ENCODE results near the gene RAP1A. TPM values are rescaled to one million over a fixed set of nuclear protein-coding genes. Genes with fewer than 3 reads are reported as not detected.
"Not testable (repeated sequence)": the region's sequence is repeated elsewhere in the genome, so short reads cannot be mapped to it uniquely, and the experiment has no call there.

Gene RAP1A
- total RNA-seq, 1 experiment from 2014 or later, result 55.2 TPM

- Histone ChIP-seq H3K9me2 (ENCODE audit: insufficient read depth) (no peaks in the 10 kb centered on the region), H3K36me3 (ENCODE audit: low read depth) (no peaks in the 10 kb centered on the region), H3K79me2 (ENCODE audit: low read depth) (0 out of 2 replicates have a peak, but pooled peaks cover 7% of the 10 kb centered on the region), H3K4me2 (no peak overlapping the region), H3K27ac (no peak overlapping the region), H3K27me3 (ENCODE audit: insufficient read depth, low read depth) (no peaks in the 10 kb centered on the region), H3K4me3 (no peak overlapping the region), H3K4me1 (replicated peaks; ENCODE audit: insufficient read depth) (no peaks in the 10 kb centered on the region), H2AFZ (no peak overlapping the region), H3K9me3 (ENCODE audit: insufficient read depth, low read depth) (no peaks in the 10 kb centered on the region), H4K20me1 (ENCODE audit: insufficient read depth) (peaks cover 9% of the 10 kb centered on the region; the same call in 1 of the 2 replicates), H3F3A (ENCODE audit: insufficient read depth, low read depth) (no peaks in the 10 kb centered on the region)
- no peak for TF ChIP-seq EZH2 (IDR thresholded peaks at IDR 0.05; ENCODE audit: low read depth)
- no peak for DNase-seq
- no TSS peak for BruUV-seq (replicated peaks)
- intact Hi-C loops (cut with micrococcal nuclease; ENCODE audit: unreplicated experiment), result no loop called here
- CTCF ChIA-PET, result no interaction called here
- POLR2A ChIA-PET (ENCODE audit: unreplicated experiment), result no interaction called here
Measured at GRCh38 chr1:111672331-111672730, 52.7 kb downstream of the RAP1A start.

DNA sequence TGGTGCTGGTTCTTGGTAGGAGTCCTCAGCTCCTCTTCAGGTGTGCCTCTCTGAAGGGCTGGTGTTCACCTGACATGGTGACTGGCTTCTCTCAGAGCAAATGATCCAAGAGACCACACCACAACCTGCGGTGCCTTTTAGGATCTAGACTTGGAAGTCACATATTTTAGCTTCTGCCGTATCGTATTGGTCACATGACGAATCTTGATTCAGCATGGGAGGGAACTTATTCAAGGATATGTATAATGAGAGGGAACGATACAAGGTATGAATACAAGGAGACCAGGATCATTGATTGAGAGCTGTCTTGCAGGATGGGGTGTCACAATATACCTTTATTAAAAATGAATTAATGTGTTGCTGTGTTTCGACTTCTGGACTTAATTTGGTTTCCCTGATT is 58.0 kb downstream of the RAP1A start:
- Histone ChIP-seq H3K4me3 (no peak overlapping the region), H3K9me2 (ENCODE audit: insufficient read depth) (no peaks in the 10 kb centered on the region), H3K4me1 (replicated peaks; ENCODE audit: insufficient read depth) (no peaks in the 10 kb centered on the region), H3K27ac (no peak overlapping the region), H3K9me3 (ENCODE audit: insufficient read depth, low read depth) (no peaks in the 10 kb centered on the region), H3K36me3 (ENCODE audit: low read depth) (0 out of 2 replicates have a peak, but pooled peaks cover 3% of the 10 kb centered on the region), H2AFZ (no peak overlapping the region), H3K4me2 (no peak overlapping the region), H3F3A (ENCODE audit: insufficient read depth, low read depth) (no peaks in the 10 kb centered on the region), H3K27me3 (ENCODE audit: insufficient read depth, low read depth) (no peaks in the 10 kb centered on the region), H3K79me2 (ENCODE audit: low read depth) (0 out of 2 replicates have a peak, but pooled peaks cover 2% of the 10 kb centered on the region), H4K20me1 (ENCODE audit: insufficient read depth) (peaks cover 3% of the 10 kb centered on the region; the same call in 1 of the 2 replicates)
- no peak for DNase-seq
- intact Hi-C loops (cut with micrococcal nuclease; ENCODE audit: unreplicated experiment), result no loop called here
- TF ChIP-seq, protein P1, sequence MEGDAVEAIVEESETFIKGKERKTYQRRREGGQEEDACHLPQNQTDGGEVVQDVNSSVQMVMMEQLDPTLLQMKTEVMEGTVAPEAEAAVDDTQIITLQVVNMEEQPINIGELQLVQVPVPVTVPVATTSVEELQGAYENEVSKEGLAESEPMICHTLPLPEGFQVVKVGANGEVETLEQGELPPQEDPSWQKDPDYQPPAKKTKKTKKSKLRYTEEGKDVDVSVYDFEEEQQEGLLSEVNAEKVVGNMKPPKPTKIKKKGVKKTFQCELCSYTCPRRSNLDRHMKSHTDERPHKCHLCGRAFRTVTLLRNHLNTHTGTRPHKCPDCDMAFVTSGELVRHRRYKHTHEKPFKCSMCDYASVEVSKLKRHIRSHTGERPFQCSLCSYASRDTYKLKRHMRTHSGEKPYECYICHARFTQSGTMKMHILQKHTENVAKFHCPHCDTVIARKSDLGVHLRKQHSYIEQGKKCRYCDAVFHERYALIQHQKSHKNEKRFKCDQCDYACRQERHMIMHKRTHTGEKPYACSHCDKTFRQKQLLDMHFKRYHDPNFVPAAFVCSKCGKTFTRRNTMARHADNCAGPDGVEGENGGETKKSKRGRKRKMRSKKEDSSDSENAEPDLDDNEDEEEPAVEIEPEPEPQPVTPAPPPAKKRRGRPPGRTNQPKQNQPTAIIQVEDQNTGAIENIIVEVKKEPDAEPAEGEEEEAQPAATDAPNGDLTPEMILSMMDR (conservative IDR thresholded peaks at IDR 0.05), result no peak
- no peak for TF ChIP-seq EZH2 (IDR thresholded peaks at IDR 0.05; ENCODE audit: low read depth)
- ChIA-PET CTCF (no interaction called here), POLR2A (ENCODE audit: unreplicated experiment) (no interaction called here)
- BruUV-seq (replicated peaks), result no TSS peak

- no peaks in the 10 kb centered on the region for H3K79me2 ChIP-seq (ENCODE audit: low read depth)
- H3K9me2 ChIP-seq (ENCODE audit: insufficient read depth), result no peaks in the 10 kb centered on the region
- no peak for DNase-seq
- H3K4me1 ChIP-seq (replicated peaks; ENCODE audit: insufficient read depth), result no peaks in the 10 kb centered on the region
- H3K27me3 ChIP-seq (ENCODE audit: insufficient read depth, low read depth), result no peaks in the 10 kb centered on the region
- no peak overlapping the region for H3K27ac ChIP-seq
- H3K4me3 ChIP-seq, result no peak overlapping the region
- no peak overlapping the region for H3K4me2 ChIP-seq
- BruUV-seq (replicated peaks), result no TSS peak
- POLR2A ChIA-PET (ENCODE audit: unreplicated experiment), result interaction anchor here (0.7 kb wide), 1 partner anchor 491 kb away, joined by 3 read pairs; no protein-coding TSS in a partner anchor
- TF ChIP-seq EZH2 (IDR thresholded peaks at IDR 0.05; ENCODE audit: low read depth), result no peak
- TF ChIP-seq, protein P1 (conservative IDR thresholded peaks at IDR 0.05), result no peak
- H3K36me3 ChIP-seq (ENCODE audit: low read depth), result 0 out of 2 replicates have a peak, but pooled peaks cover 3% of the 10 kb centered on the region
- H4K20me1 ChIP-seq (ENCODE audit: insufficient read depth), result no peaks in the 10 kb centered on the region
- intact Hi-C loops (cut with micrococcal nuclease; ENCODE audit: unreplicated experiment), result no loop called here
- no peak overlapping the region for H2AFZ ChIP-seq
- H3F3A ChIP-seq (ENCODE audit: insufficient read depth, low read depth), result no peaks in the 10 kb centered on the region
- H3K9me3 ChIP-seq (ENCODE audit: insufficient read depth, low read depth), result no peaks in the 10 kb centered on the region
- CTCF ChIA-PET, result no interaction called here
Measured at GRCh38 chr1:111679541-111679940, 60.0 kb downstream of the RAP1A start.

- H3K4me1 ChIP-seq (replicated peaks; ENCODE audit: insufficient read depth); H3K4me2 ChIP-seq; DNase-seq; H3K27ac ChIP-seq; H3K36me3 ChIP-seq (ENCODE audit: low read depth); H3F3A ChIP-seq (ENCODE audit: insufficient read depth, low read depth); H3K9me3 ChIP-seq (ENCODE audit: insufficient read depth, low read depth); H4K20me1 ChIP-seq (ENCODE audit: insufficient read depth); H3K9me2 ChIP-seq (ENCODE audit: insufficient read depth); intact Hi-C loops (cut with micrococcal nuclease; ENCODE audit: unreplicated experiment); H2AFZ ChIP-seq; H3K27me3 ChIP-seq (ENCODE audit: insufficient read depth, low read depth); H3K79me2 ChIP-seq (ENCODE audit: low read depth); CTCF ChIA-PET; H3K4me3 ChIP-seq; BruUV-seq (replicated peaks): not testable (repeated sequence)
- POLR2A ChIA-PET (ENCODE audit: unreplicated experiment), result interaction anchor here (0.7 kb wide), 1 partner anchor 492 kb away, joined by 3 read pairs; no protein-coding TSS in a partner anchor
Measured at GRCh38 chr1:111680212-111680800, 60.7 kb downstream of the RAP1A start.

- H3K36me3 ChIP-seq (ENCODE audit: low read depth); H4K20me1 ChIP-seq (ENCODE audit: insufficient read depth); BruUV-seq (replicated peaks); H3K4me1 ChIP-seq (replicated peaks; ENCODE audit: insufficient read depth); H3K4me2 ChIP-seq; H3K79me2 ChIP-seq (ENCODE audit: low read depth); H3F3A ChIP-seq (ENCODE audit: insufficient read depth, low read depth); H3K4me3 ChIP-seq; H3K27ac ChIP-seq; DNase-seq; intact Hi-C loops (cut with micrococcal nuclease; ENCODE audit: unreplicated experiment); CTCF ChIA-PET; H2AFZ ChIP-seq; POLR2A ChIA-PET (ENCODE audit: unreplicated experiment); H3K27me3 ChIP-seq (ENCODE audit: insufficient read depth, low read depth); H3K9me3 ChIP-seq (ENCODE audit: insufficient read depth, low read depth); H3K9me2 ChIP-seq (ENCODE audit: insufficient read depth): not testable (repeated sequence)
Measured at GRCh38 chr1:111685293-111686153, 65.9 kb downstream of the RAP1A start.

All from PC-9 (cell line).